Measurements from ENCODE around the gene LILRA5.

- no peak for TF ChIP-seq MAX (IDR thresholded peaks at IDR 0.05; ENCODE audit: low read depth)
- no peak for TF ChIP-seq CTCF (IDR thresholded peaks at IDR 0.05)
- no peak for TF ChIP-seq POLR2AphosphoS5 (IDR thresholded peaks at IDR 0.05; ENCODE audit: low read depth, low read length)
- TF ChIP-seq REST (IDR thresholded peaks at IDR 0.05; ENCODE audit: low read depth, low read length), result no peak
- no peak for TF ChIP-seq TEAD4 (IDR thresholded peaks at IDR 0.05; ENCODE audit: borderline replicate concordance, insufficient read depth)
Measured at GRCh38 chr19:54335979-54336892, 23.3 kb upstream of the LILRA5 start.

Measured in SK-N-SH (cell line).